Measurements from ENCODE around the gene ADK.

ADK gene

DNA sequence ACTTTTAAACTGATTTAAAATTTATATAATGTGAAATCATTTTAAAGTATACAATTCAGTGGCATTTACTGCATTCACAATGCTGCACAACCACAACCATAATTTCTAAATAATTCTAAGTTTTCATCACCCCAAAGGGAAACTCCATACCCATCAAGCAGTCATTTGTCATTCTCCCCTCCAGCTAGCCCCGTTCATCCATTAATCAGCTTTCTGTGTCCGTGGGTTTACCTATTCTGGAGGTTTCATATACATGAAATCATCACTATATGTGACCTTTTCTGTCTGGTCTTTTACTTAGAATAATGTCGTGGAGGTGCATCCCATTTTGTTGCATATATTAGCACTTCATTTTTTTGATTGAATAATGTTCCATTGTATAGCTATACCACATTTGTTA, 214.1 kb downstream of the ADK start:
- peaks cover 15 to 26% of the 10 kb centered on the region in 2 donors for H3K9me3 ChIP-seq (ENCODE audit: control insufficient read depth in 1 of 2, low read length in 2 of 2)
- no peaks in the 10 kb centered on the region for H3K27me3 ChIP-seq (ENCODE audit: low read depth, low read length)
- H3K4me3 ChIP-seq (ENCODE audit: low read depth in 1 of 2, low read length in 2 of 2) = no peak overlapping the region
- H3K4me1 ChIP-seq (ENCODE audit: control insufficient read depth in 1 of 2, insufficient read depth in 2 of 2, low read length in 2 of 2) = no peaks in the 10 kb centered on the region
- peaks cover 7 to 8% of the 10 kb centered on the region in 2 donors for H3K36me3 ChIP-seq (ENCODE audit: control insufficient read depth in 1 of 2, insufficient read depth in 2 of 2, low read length in 2 of 2)
- no peak overlapping the region for H3K27ac ChIP-seq (ENCODE audit: low read length)

DNA sequence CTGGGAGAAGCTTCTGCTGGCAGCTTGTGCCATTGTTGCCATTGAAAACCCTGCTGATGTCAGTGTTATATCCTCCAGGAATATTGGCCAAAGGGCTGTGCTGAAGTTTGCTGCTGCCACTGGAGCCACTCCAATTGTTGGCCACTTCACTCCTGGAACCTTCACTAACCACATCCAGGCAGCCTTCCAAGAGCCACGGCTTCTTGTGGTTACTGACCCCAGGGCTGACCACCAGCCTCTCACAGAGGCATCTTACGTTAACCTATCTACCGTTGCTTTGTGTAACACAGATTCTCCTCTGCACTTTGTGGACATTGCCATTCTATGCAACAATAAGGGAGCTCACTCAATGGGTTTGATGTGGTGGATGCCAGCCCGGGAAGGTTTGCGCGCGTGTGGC, 220.7 kb downstream of the ADK start:
- Histone ChIP-seq H3K27me3 (ENCODE audit: low read depth, low read length) (no peaks in the 10 kb centered on the region), H3K36me3 (ENCODE audit: control insufficient read depth in 1 of 2, insufficient read depth in 2 of 2, low read length in 2 of 2) (no peaks in the 10 kb centered on the region), H3K9me3 (ENCODE audit: control insufficient read depth in 1 of 2, low read length in 2 of 2) (no peaks in the 10 kb centered on the region), H3K4me1 (ENCODE audit: control insufficient read depth in 1 of 2, insufficient read depth in 2 of 2, low read length in 2 of 2) (no peaks in the 10 kb centered on the region), H3K4me3 (ENCODE audit: low read depth in 1 of 2, low read length in 2 of 2) (no peak overlapping the region), H3K27ac (ENCODE audit: low read length) (no peak overlapping the region)

GRCh38 chr10:74373059-74373458, 222.0 kb downstream of the ADK start:
- no peak overlapping the region for H3K4me3 ChIP-seq (ENCODE audit: low read depth in 1 of 2, low read length in 2 of 2)
- no peaks in the 10 kb centered on the region for H3K9me3 ChIP-seq (ENCODE audit: control insufficient read depth in 1 of 2, low read length in 2 of 2)
- no peaks in the 10 kb centered on the region for H3K4me1 ChIP-seq (ENCODE audit: control insufficient read depth in 1 of 2, insufficient read depth in 2 of 2, low read length in 2 of 2)
- no peak overlapping the region for H3K27ac ChIP-seq (ENCODE audit: low read length)
- H3K36me3 ChIP-seq (ENCODE audit: control insufficient read depth in 1 of 2, insufficient read depth in 2 of 2, low read length in 2 of 2) = no peaks in the 10 kb centered on the region
- H3K27me3 ChIP-seq (ENCODE audit: low read depth, low read length) = no peaks in the 10 kb centered on the region

- no peak overlapping the region for H3K27ac ChIP-seq (ENCODE audit: low read length)
- no peaks in the 10 kb centered on the region for H3K4me1 ChIP-seq (ENCODE audit: control insufficient read depth in 1 of 2, insufficient read depth in 2 of 2, low read length in 2 of 2)
- H3K27me3 ChIP-seq (ENCODE audit: low read depth, low read length) = no peaks in the 10 kb centered on the region
- H3K9me3 ChIP-seq (ENCODE audit: control insufficient read depth in 1 of 2, low read length in 2 of 2) = no peaks in the 10 kb centered on the region
- H3K4me3 ChIP-seq (ENCODE audit: low read depth in 1 of 2, low read length in 2 of 2) = no peak overlapping the region
- H3K36me3 ChIP-seq (ENCODE audit: control insufficient read depth in 1 of 2, insufficient read depth in 2 of 2, low read length in 2 of 2) = no peaks in the 10 kb centered on the region
Observed at GRCh38 chr10:74377476-74377875, 226.5 kb downstream of the ADK start.

GRCh38 chr10:74379474-74379873, 228.5 kb downstream of the ADK start:
- no peaks in the 10 kb centered on the region for H3K36me3 ChIP-seq (ENCODE audit: control insufficient read depth in 1 of 2, insufficient read depth in 2 of 2, low read length in 2 of 2)
- no peaks in the 10 kb centered on the region for H3K9me3 ChIP-seq (ENCODE audit: control insufficient read depth in 1 of 2, low read length in 2 of 2)
- H3K4me3 ChIP-seq (ENCODE audit: low read depth in 1 of 2, low read length in 2 of 2) = no peak overlapping the region
- H3K4me1 ChIP-seq (ENCODE audit: control insufficient read depth in 1 of 2, insufficient read depth in 2 of 2, low read length in 2 of 2) = no peaks in the 10 kb centered on the region
- no peak overlapping the region for H3K27ac ChIP-seq (ENCODE audit: low read length)
- H3K27me3 ChIP-seq (ENCODE audit: low read depth, low read length) = no peaks in the 10 kb centered on the region

DNA sequence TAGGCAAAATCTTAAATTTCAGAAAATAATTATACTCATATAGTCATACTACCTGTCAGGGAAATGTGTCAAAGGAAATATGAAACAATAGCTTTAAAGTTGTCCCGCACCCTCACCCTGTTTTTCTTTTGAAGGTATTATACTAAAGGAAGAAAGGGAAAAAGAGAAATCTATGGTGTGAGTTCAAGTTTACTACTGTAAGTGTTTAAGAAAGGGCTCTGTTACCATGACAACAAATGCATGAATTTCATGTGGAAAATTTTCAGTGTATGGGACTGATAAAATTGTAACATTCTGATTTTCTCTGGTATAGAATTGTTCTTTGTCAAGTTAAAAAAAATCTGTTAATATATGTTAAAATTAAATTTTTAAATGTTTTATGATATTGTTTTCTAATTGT, 229.8 kb downstream of the ADK start:
- H3K27ac ChIP-seq (ENCODE audit: low read length) = no peak overlapping the region
- no peaks in the 10 kb centered on the region for H3K9me3 ChIP-seq (ENCODE audit: control insufficient read depth in 1 of 2, low read length in 2 of 2)
- no peaks in the 10 kb centered on the region for H3K27me3 ChIP-seq (ENCODE audit: low read depth, low read length)
- H3K4me1 ChIP-seq (ENCODE audit: control insufficient read depth in 1 of 2, insufficient read depth in 2 of 2, low read length in 2 of 2) = no peaks in the 10 kb centered on the region
- no peak overlapping the region for H3K4me3 ChIP-seq (ENCODE audit: low read depth in 1 of 2, low read length in 2 of 2)
- H3K36me3 ChIP-seq (ENCODE audit: control insufficient read depth in 1 of 2, insufficient read depth in 2 of 2, low read length in 2 of 2) = no peaks in the 10 kb centered on the region

GRCh38 chr10:74381291-74381853, 230.4 kb downstream of the ADK start:
- no peaks in the 10 kb centered on the region for H3K36me3 ChIP-seq (ENCODE audit: control insufficient read depth in 1 of 2, insufficient read depth in 2 of 2, low read length in 2 of 2)
- H3K27ac ChIP-seq (ENCODE audit: low read length) = no peak overlapping the region
- no peaks in the 10 kb centered on the region for H3K9me3 ChIP-seq (ENCODE audit: control insufficient read depth in 1 of 2, low read length in 2 of 2)
- H3K4me1 ChIP-seq (ENCODE audit: control insufficient read depth in 1 of 2, insufficient read depth in 2 of 2, low read length in 2 of 2) = no peaks in the 10 kb centered on the region
- H3K4me3 ChIP-seq (ENCODE audit: low read depth in 1 of 2, low read length in 2 of 2) = no peak overlapping the region
- H3K27me3 ChIP-seq (ENCODE audit: low read depth, low read length) = no peaks in the 10 kb centered on the region

- Histone ChIP-seq H3K4me1 (ENCODE audit: control insufficient read depth in 1 of 2, insufficient read depth in 2 of 2, low read length in 2 of 2) (no peaks in the 10 kb centered on the region), H3K36me3 (ENCODE audit: control insufficient read depth in 1 of 2, insufficient read depth in 2 of 2, low read length in 2 of 2) (no peaks in the 10 kb centered on the region), H3K27me3 (ENCODE audit: low read depth, low read length) (no peaks in the 10 kb centered on the region), H3K9me3 (ENCODE audit: control insufficient read depth in 1 of 2, low read length in 2 of 2) (no peaks in the 10 kb centered on the region), H3K27ac (ENCODE audit: low read length) (no peak overlapping the region), H3K4me3 (ENCODE audit: low read depth in 1 of 2, low read length in 2 of 2) (no peak overlapping the region)
Observed at GRCh38 chr10:74382663-74383062, 231.6 kb downstream of the ADK start.

- Histone ChIP-seq H3K27me3 (ENCODE audit: low read depth, low read length) (no peaks in the 10 kb centered on the region), H3K4me3 (ENCODE audit: low read depth in 1 of 2, low read length in 2 of 2) (no peak overlapping the region), H3K27ac (ENCODE audit: low read length) (no peak overlapping the region)
Observed at GRCh38 chr10:74383642-74384041, 232.6 kb downstream of the ADK start.

DNA sequence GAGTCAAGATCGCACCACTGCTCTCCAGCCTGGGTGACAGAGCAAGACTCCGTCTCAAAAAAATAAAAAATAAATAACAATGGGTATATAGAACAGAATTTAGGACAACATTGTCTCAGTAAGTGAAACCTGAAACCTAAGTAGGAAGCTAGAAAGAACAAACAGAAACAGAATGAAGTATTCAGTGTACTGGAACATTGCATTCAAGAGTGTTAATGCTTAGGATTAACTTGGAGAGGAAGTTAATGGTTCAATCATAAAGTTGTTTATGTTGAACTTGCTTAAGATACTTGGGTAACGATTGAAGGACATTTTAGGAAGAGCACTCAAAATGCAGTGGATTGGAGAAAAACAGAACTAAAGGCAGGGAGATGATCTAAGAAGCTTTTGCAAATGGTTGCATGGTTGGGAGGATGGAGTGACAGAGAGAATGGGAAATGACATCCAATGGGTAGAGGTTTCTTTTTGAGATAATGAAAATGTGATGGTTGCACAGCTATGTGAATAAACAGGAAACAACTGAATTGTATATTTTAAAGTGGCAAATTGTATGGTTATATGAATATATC, 233.7 kb downstream of the ADK start:
- Histone ChIP-seq H3K27ac (ENCODE audit: low read length) (no peak overlapping the region), H3K4me1 (ENCODE audit: control insufficient read depth in 1 of 2, insufficient read depth in 2 of 2, low read length in 2 of 2) (no peaks in the 10 kb centered on the region), H3K9me3 (ENCODE audit: control insufficient read depth in 1 of 2, low read length in 2 of 2) (no peaks in the 10 kb centered on the region), H3K27me3 (ENCODE audit: low read depth, low read length) (no peaks in the 10 kb centered on the region), H3K4me3 (ENCODE audit: low read depth in 1 of 2, low read length in 2 of 2) (no peak overlapping the region), H3K36me3 (ENCODE audit: control insufficient read depth in 1 of 2, insufficient read depth in 2 of 2, low read length in 2 of 2) (no peaks in the 10 kb centered on the region)

More at GRCh38 chr10:74383642-74384041, 232.6 kb downstream of the ADK start:
- H3K36me3 ChIP-seq (ENCODE audit: control insufficient read depth in 1 of 2, insufficient read depth in 2 of 2, low read length in 2 of 2) = no peaks in the 10 kb centered on the region
- H3K9me3 ChIP-seq (ENCODE audit: control insufficient read depth in 1 of 2, low read length in 2 of 2) = no peaks in the 10 kb centered on the region
- H3K4me1 ChIP-seq (ENCODE audit: control insufficient read depth in 1 of 2, insufficient read depth in 2 of 2, low read length in 2 of 2) = no peaks in the 10 kb centered on the region

- Histone ChIP-seq H3K27ac (ENCODE audit: low read length) (no peak overlapping the region), H3K36me3 (ENCODE audit: control insufficient read depth in 1 of 2, insufficient read depth in 2 of 2, low read length in 2 of 2) (no peaks in the 10 kb centered on the region), H3K4me1 (ENCODE audit: control insufficient read depth in 1 of 2, insufficient read depth in 2 of 2, low read length in 2 of 2) (no peaks in the 10 kb centered on the region), H3K4me3 (ENCODE audit: low read depth in 1 of 2, low read length in 2 of 2) (no peak overlapping the region), H3K27me3 (ENCODE audit: low read depth, low read length) (no peaks in the 10 kb centered on the region), H3K9me3 (ENCODE audit: control insufficient read depth in 1 of 2, low read length in 2 of 2) (no peaks in the 10 kb centered on the region)
Observed at GRCh38 chr10:74388801-74389200, 237.8 kb downstream of the ADK start.

DNA sequence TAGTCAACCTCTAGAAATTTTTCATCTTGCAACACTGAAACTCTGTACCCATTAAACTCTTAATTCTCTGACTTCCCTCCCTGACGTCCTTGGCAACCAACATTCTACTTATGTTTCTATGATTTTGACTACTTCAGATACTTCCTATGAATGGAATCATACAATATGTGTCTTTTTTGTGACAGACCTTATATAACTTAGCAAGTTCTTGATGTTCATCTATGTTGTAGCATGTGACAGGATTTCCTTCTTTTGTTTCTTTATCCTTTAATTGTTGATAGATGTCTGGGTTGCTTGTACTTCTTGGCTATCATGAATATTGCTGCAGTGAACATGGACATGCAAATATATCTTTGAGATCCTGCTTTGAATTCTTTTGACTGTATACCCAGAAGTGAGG, 240.8 kb downstream of the ADK start:
- Histone ChIP-seq H3K4me3 (ENCODE audit: low read depth in 1 of 2, low read length in 2 of 2) (no peak overlapping the region), H3K9me3 (ENCODE audit: control insufficient read depth in 1 of 2, low read length in 2 of 2) (no peaks in the 10 kb centered on the region), H3K27me3 (ENCODE audit: low read depth, low read length) (no peaks in the 10 kb centered on the region), H3K36me3 (ENCODE audit: control insufficient read depth in 1 of 2, insufficient read depth in 2 of 2, low read length in 2 of 2) (peaks cover 0 to 7% of the 10 kb centered on the region in 2 donors), H3K27ac (ENCODE audit: low read length) (no peak overlapping the region), H3K4me1 (ENCODE audit: control insufficient read depth in 1 of 2, insufficient read depth in 2 of 2, low read length in 2 of 2) (no peaks in the 10 kb centered on the region)
